ENCODE measurements around the gene ELP5.

DNA sequence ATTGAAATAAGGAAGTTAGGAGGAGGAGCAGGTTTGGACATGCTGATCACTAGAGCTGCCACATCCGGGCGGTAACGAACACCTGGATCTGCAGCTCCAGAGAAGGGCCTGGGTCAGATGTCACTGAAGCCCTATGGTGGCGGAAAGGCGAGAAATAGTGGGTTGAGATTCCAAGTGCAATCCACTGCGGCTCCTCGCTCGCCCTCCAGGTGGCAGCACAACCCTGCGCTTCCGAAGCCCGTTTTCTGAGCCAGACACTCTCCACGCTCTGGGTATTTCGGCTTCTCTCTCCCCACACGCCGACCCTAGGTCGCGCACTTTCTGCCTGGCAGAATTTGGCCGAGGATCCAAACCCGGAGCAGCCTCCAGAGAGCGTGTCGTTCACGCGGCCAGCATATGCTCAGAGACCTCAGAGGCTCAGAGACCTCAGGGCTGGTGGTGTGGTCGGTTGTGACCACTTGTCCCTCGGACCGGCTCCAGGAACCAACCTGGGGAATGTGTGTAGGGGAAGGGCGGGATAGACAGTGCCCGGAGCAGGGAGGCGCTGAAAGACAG, 28.6 kb downstream of the ELP5 start:
- TF ChIP-seq CTCF (IDR thresholded peaks at IDR 0.05) (peak; percentile 84 to 97 (median 94)), POLR2A (IDR thresholded peaks at IDR 0.05) (no peak)
